Fibroblast of skin of abdomen (primary cell): ENCODE results near the gene PID1.
A peak's percentile ranks its signal among the peaks of the same experiment; 100 is the strongest.
"Not testable (repeated sequence)": the region's sequence is repeated elsewhere in the genome, so short reads cannot be mapped to it uniquely, and the experiment has no call there.

Experiments
- DNase-seq: peaks from one replicate; pipeline ENCODE4 v3.0.0-alpha.2; 2013

PID1 gene

GRCh38 chr2:229109195-229109594 is 161.9 kb downstream of the PID1 start:
- DNase-seq: no peak

- no peak for DNase-seq
Observed at GRCh38 chr2:229107601-229108000, 163.5 kb downstream of the PID1 start.

GRCh38 chr2:229104974-229105387 is 166.1 kb downstream of the PID1 start:
- DNase-seq: no peak

- DNase-seq: no peak
Observed at GRCh38 chr2:229104025-229104424, 167.1 kb downstream of the PID1 start.

- no peak for DNase-seq
Observed at GRCh38 chr2:229101314-229101713, 169.8 kb downstream of the PID1 start.

GRCh38 chr2:229099231-229099630 is 171.9 kb downstream of the PID1 start:
- no peak for DNase-seq

- DNase-seq: no peak
Observed at GRCh38 chr2:229098801-229099200, 172.3 kb downstream of the PID1 start.

GRCh38 chr2:229096409-229097066 is 174.5 kb downstream of the PID1 start:
- no peak for DNase-seq

GRCh38 chr2:229095472-229095871 is 175.6 kb downstream of the PID1 start:
- no peak for DNase-seq

GRCh38 chr2:229090225-229090624 is 180.9 kb downstream of the PID1 start:
- peak; percentile 3 for DNase-seq

GRCh38 chr2:229089776-229090175 is 181.3 kb downstream of the PID1 start:
- DNase-seq: peak; percentile 62

GRCh38 chr2:229088966-229089700 is 182.0 kb downstream of the PID1 start:
- DNase-seq: no peak

GRCh38 chr2:229088517-229088913 is 182.6 kb downstream of the PID1 start:
- no peak for DNase-seq

GRCh38 chr2:229087843-229088516 is 183.1 kb downstream of the PID1 start:
- DNase-seq: no peak

- no peak for DNase-seq
Observed at GRCh38 chr2:229087267-229087666, 183.8 kb downstream of the PID1 start.

GRCh38 chr2:229085439-229085838 is 185.6 kb downstream of the PID1 start:
- DNase-seq: no peak

- peak; percentile 71 for DNase-seq
Observed at GRCh38 chr2:229084447-229084846, 186.6 kb downstream of the PID1 start.

GRCh38 chr2:229083606-229084340 is 187.3 kb downstream of the PID1 start:
- peak; percentile 4 for DNase-seq

GRCh38 chr2:229081411-229081810 is 189.7 kb downstream of the PID1 start:
- no peak for DNase-seq

GRCh38 chr2:229080172-229080571 is 190.9 kb downstream of the PID1 start:
- no peak for DNase-seq

GRCh38 chr2:229076886-229077285 is 194.2 kb downstream of the PID1 start:
- not testable (repeated sequence) for DNase-seq

- DNase-seq: no peak
Observed at GRCh38 chr2:229073935-229074334, 197.2 kb downstream of the PID1 start.
